ENCODE data around the gene CNTN3.
A peak's percentile ranks its signal among the peaks of the same experiment; 100 is the strongest.

CNTN3 gene

GRCh38 chr3:74614107-74614967, at the start of gene CNTN3:
TSS of gene CNTN3 (minus strand) at chr3:74614659. CDS start at chr3:74521112, 93,547 bp downstream.
- peak; percentile 67 for TF ChIP-seq ZFX (IDR thresholded peaks at IDR 0.05)
- TF ChIP-seq, protein P1, sequence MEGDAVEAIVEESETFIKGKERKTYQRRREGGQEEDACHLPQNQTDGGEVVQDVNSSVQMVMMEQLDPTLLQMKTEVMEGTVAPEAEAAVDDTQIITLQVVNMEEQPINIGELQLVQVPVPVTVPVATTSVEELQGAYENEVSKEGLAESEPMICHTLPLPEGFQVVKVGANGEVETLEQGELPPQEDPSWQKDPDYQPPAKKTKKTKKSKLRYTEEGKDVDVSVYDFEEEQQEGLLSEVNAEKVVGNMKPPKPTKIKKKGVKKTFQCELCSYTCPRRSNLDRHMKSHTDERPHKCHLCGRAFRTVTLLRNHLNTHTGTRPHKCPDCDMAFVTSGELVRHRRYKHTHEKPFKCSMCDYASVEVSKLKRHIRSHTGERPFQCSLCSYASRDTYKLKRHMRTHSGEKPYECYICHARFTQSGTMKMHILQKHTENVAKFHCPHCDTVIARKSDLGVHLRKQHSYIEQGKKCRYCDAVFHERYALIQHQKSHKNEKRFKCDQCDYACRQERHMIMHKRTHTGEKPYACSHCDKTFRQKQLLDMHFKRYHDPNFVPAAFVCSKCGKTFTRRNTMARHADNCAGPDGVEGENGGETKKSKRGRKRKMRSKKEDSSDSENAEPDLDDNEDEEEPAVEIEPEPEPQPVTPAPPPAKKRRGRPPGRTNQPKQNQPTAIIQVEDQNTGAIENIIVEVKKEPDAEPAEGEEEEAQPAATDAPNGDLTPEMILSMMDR (conservative IDR thresholded peaks at IDR 0.05): no peak
- H3K27ac ChIP-seq: peak within 1 kb of the TSS; percentile 72

- H3K27ac ChIP-seq: no peak overlapping the region
- TF ChIP-seq ZFX (IDR thresholded peaks at IDR 0.05): no peak
- TF ChIP-seq, protein P1 (conservative IDR thresholded peaks at IDR 0.05): no peak
Measured at GRCh38 chr3:74663178-74663577, 48.7 kb upstream of the CNTN3 start.

DNA sequence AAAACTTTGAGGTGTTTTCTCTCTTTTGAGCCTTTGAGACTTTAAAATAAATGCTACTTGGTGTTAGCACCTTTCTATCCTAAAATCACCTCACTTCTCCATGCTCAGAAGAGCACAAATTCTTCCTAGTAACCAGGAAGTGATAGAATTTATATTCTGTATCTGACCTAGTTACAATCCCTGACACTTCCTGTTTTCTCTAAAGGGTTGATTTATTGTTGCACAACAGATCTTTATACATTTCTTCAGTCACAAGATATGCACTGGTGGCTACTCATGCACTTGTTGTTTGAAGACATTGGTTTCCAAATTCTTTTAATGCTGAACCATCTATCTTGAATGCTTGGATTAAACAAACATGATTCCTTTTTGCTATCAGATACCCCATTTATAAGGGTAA, 47.2 kb upstream of the CNTN3 start:
- no peak overlapping the region for H3K27ac ChIP-seq
- TF ChIP-seq, protein P1 (conservative IDR thresholded peaks at IDR 0.05): no peak
- TF ChIP-seq ZFX (IDR thresholded peaks at IDR 0.05): no peak

- no peak overlapping the region for H3K27ac ChIP-seq
- TF ChIP-seq ZFX (IDR thresholded peaks at IDR 0.05): no peak
- TF ChIP-seq, protein P1 (conservative IDR thresholded peaks at IDR 0.05): no peak
Measured at GRCh38 chr3:74651885-74652284, 37.4 kb upstream of the CNTN3 start.

DNA sequence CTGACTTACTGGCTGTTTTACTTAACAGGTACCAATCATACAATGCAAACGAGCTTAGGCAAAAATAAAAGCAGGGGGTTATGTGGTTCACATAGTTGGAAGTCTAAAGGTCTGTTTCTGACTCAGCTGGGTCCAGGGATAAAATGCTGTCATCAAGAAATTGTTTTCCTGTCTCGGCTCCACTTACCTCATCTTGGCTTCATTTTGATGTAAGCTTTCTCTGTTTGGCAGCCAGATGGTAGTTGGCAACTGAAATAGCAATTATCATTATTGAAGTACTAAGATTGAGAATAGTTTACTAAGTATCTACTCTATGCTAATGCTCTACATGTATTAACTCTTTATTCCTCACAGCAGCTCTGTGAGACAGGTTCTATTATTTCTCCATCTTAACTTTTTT, 36.8 kb upstream of the CNTN3 start:
- TF ChIP-seq, protein P1 (conservative IDR thresholded peaks at IDR 0.05): no peak
- TF ChIP-seq ZFX (IDR thresholded peaks at IDR 0.05): no peak
- no peak overlapping the region for H3K27ac ChIP-seq

- no peak for TF ChIP-seq ZFX (IDR thresholded peaks at IDR 0.05)
- TF ChIP-seq, protein P1 (conservative IDR thresholded peaks at IDR 0.05): no peak
- no peak overlapping the region for H3K27ac ChIP-seq
Measured at GRCh38 chr3:74648107-74648506, 33.6 kb upstream of the CNTN3 start.

DNA sequence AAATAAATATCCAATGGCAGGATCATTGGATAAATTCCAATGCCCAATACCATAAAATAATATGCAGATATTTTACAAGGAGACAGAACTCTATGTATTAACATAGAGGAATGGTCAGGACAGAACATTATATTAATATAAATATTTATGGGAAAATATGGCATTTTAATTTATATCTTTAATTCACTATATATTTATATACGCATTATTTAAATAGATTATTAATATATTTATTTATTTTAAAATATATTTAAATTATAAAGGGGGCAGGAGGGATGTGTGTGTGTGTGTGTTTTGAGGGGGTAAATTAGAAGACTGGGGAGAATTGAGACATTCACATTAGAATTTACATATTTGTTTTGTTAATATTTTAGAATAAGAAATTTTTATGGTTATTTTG, 31.6 kb upstream of the CNTN3 start:
- no peak overlapping the region for H3K27ac ChIP-seq
- TF ChIP-seq, protein P1 (conservative IDR thresholded peaks at IDR 0.05): no peak
- TF ChIP-seq ZFX (IDR thresholded peaks at IDR 0.05): no peak

Measured in C4-2B (cell line).